HG02759 (cell line): ENCODE results near the gene ANKRD53.
"Not testable (repeated sequence)": the region's sequence is repeated elsewhere in the genome, so short reads cannot be mapped to it uniquely, and the experiment has no call there.

Experiments
- ATAC-seq: cut with Tn5 transposase; IDR thresholded peaks from one replicate; pipeline ENCODE4 v1.9.1; 2021; ENCODE audit warnings: mild to moderate bottlenecking, moderate library complexity; ENCODE audit not compliant: unreplicated experiment

Gene ANKRD53

DNA sequence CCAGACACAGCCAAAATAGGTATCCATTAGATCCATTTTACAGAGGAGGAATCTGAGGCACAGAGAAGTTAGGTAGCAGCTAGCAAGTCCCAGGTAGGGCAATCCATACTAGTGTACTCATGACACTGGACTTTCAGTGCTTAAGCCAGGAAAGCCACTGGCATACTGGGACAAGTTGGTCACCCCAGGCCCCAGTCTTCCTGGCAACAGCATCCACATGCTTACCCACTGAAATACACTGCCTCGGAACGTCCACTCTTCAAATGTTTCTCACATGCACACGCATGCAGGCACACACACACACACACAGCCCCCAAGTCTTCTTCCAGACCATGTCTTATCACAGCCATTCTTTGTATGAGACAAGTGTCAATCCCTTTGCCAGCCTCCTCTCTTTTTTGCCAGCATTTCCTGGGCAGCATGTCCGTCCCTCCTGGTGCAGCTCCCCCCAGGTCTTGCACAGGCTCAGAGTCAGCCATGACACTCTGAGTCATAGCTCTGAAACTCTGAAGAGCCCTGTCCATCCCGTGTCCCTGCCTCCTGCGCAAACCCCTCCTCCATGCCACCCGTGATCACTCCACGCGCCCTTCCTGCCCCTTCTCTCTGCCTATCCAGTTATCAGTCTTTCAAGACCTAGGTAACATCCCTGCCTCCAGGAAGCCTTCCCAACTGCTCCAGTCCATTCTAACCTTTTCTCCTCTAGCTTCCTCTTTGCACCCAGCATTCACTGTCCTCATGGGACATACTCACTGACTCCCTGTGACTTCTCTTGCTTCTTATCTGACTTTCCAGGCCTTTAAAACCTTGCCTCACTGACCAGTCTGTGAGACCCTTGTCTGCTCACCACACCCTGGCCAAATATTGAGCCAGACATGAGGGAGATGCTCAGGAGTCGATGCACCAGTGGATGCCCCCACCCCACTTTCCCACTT lies 27.1 kb downstream of the ANKRD53 start:
- ATAC-seq = no peak

DNA sequence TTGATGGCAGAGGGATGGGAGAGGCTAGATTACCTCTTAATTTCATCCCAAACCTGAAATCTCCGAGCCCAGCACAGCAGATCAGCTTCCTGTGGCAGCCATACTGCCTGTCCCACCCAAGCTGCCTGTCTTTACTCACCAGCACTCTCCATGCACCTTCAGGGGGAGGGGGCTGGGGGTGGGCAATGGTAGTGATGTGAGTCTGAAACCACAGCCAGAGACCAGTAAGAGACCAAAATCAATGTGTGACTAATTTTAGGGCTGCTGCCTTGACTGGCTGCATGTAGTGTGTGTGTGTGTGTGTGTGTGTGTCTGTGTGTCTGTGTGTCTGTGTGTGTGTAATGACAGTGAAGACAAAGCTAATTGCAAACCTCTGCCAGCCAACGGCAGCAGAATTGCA lies 27.9 kb downstream of the ANKRD53 start:
- ATAC-seq = no peak

DNA sequence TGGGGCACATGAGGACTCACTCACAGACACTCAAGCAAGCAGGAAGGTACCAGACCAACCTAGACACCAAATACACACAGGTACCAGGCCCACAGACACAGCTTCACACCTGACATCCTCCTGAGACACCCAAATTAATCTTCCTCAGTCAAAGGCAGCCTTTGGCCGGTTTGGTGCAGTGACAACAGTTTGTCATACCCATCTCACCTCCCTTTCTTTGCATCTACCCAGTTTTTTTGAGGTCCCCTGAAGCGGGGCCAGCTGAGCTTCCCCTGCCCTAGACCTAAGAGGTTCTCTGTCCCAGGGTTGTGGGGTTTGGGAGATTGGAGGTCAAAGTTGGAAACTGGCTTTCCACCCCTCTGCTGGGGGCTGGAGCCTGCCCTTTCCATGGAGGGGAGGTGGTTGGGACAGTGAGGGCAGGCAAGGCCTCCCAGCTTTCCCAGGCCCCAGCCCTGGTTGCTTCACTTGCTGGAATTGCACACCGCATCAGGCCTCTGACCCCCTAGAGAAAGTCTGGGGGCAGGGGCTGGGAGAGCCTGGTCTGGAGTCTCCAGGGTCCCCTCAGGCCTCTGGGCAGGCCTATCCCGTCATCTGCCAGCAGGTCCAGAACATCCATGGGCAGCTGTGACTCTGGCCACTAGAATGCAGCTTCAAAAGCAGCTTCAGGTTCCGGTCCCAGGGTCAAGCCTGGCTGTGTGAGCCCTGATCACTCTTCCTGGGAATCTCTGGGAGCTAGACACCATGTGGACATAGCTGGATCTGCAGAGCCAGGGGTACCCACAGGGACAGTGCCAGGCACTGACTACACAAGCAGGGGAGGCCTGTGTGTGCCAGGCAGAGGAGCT lies 28.7 kb downstream of the ANKRD53 start:
- ATAC-seq = no peak

DNA sequence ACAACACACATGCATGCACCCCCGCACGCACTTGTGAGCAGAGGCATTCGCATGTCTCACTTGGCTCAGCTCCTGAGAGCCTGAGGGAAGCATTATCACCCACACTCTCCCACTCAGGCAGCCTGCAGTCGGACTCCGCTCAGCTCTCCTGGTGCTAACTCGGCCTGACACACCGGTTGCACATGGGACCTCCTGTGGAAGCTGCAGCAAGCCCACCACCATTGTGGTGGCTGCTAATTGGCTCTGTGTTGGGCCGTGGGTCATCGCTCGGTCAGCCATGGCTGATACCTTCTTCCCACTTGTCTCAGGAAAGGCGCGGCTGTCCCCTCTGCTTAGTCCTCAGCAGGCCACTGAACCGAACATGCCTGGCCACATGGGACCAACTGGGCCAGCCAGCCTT lies 29.9 kb downstream of the ANKRD53 start:
- no peak for ATAC-seq

DNA sequence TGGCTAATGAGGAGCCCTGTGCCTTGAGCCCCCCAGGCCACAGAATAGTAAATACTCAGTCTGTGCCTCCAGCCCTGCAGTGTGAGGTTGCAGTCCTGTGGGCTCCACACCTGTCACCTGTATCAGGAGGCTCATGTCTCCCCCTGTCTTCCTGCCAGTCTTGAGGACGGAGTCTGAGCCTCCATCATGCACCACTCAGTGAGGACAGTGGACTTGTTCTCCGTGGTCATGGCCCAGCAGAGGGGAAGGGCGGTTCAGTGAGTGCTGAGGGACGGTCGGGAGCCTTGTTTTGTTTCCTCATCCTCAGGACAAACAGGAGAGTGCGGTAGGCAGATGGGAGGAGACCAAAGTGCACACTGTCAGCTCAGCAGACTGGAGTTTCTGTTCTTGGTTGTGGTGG lies 33.4 kb downstream of the ANKRD53 start:
- not testable (repeated sequence) for ATAC-seq

DNA sequence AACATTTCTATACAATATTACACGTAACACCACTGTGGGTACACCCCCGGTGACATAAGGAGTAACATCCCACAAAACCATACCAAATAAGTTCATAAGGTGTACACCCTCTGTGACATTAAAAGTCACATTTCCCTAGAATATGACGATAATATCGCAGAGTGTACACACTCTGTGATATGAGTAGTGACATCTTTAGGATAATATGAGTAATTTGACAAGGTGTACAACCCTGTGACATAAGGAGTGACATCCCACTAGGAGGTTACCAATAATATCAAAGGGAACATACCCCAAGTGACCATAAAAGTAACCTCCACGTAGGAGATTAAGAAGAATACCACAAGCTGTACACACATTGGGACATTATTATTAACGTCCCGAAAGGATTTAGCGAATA lies 40.2 kb downstream of the ANKRD53 start:
- ATAC-seq = no peak

DNA sequence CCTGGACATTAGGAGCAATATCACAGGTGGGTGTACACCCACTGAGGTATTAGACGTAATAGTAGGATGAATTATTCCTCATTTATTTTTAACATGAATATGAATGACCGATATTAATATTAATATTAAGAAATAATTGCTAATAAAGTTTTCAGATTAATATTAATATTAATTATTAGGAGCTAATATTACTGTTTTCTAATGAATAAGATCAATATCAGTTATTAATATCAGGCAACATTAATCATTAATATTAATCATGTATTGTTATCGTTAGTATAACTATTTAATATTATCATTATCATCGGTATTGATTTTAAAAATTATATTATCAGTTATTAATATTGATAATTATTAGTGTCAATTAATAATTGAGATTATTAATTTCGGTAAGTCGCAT lies 41.6 kb downstream of the ANKRD53 start:
- ATAC-seq = not testable (repeated sequence)

DNA sequence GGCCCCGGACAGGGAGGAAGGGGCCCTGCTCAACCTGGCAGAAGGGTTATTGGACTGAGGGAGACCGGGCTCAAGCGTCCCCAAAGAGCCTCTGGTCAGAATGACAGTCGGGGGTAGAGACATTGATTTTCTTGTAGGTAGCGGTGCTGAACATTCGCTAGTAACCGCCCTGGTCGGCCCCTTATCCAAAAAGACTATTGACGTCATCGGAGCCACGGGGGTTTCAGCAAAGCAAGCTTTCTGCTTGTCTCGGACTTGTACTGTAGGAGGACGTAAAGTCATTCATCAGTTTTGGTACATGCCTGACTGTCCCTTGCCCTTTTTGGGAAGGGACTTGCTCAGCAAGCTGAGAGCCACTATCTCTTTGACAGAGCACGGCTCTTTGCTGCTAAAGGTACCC lies 43.0 kb downstream of the ANKRD53 start:
- ATAC-seq = not testable (repeated sequence)

DNA sequence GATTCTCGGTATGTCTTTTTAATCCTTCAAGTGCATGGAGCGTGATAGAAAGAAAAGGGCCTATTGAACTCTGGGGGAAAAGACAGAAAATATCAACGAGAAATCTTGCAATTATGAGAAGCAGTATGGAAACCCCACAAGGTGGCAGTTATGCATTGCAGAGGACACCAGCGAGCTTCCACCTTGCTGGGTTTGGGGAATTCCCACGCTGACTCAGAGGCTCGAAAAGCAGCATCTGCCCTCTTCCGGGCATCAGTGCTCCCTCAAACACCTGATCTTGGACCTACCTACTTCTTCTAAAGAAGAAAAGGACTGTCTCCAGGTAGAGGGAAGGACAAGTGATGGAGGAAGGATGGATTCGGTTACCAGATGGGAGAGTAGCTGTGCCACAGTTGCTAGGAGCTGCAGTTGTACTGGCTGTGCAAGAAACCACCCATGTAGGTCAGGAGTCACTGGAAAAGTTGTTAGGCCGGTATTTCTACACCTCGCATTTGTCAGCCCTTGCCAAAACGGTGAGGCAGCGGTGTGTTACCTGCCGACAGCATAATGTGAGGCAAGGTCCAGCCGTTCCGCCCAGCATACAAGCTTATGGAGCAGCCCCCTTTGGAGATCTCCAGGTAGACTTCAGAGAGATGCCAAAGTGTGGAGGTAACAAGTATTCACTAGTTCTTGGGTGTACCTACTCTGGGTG lies 45.3 kb downstream of the ANKRD53 start:
- ATAC-seq = not testable (repeated sequence)
